DOHH2 (cell line): Measurements from ENCODE around the gene KLHL18.
"Not testable (repeated sequence)": the region's sequence is repeated elsewhere in the genome, so short reads cannot be mapped to it uniquely, and the experiment has no call there.

ENCODE experiments used
- H3F3A ChIP-seq: fragments of 200-600 bp; sonication (generic), shearing (Covaris generic); 2 replicates; pipeline ENCODE4 v1.6.0; 2016; ENCODE audit warnings: antibody characterized with exemption, mild to moderate bottlenecking; ENCODE audit not compliant: control insufficient read depth, insufficient read depth
- H3K27ac ChIP-seq: fragments of 200-600 bp; sonication (generic); 2 replicates; pipeline ENCODE4 v1.5.1; 2014; ENCODE audit warnings: low read depth, mild to moderate bottlenecking, low read length, moderate library complexity
- H3K27me3 ChIP-seq: fragments of 200-600 bp; sonication (generic); 2 replicates; pipeline ENCODE4 v1.6.1; 2014; ENCODE audit warnings: mild to moderate bottlenecking, low read length, mixed read lengths; ENCODE audit not compliant: control insufficient read depth
- H3K36me3 ChIP-seq: fragments of 200-600 bp; sonication (generic); 2 replicates; pipeline ENCODE4 v1.6.1; 2014; ENCODE audit warnings: mild to moderate bottlenecking, low read length, moderate library complexity, mixed read lengths; ENCODE audit not compliant: control insufficient read depth
- H3K4me1 ChIP-seq: fragments of 200-600 bp; sonication (generic); 2 replicates; pipeline ENCODE4 v1.6.1; 2014; ENCODE audit warnings: mild to moderate bottlenecking, low read length, mixed read lengths; ENCODE audit not compliant: control insufficient read depth
- H3K4me2 ChIP-seq: fragments of 200-600 bp; sonication (generic); 2 replicates; pipeline ENCODE4 v1.6.0; 2014; ENCODE audit warnings: mild to moderate bottlenecking, low read length, moderate library complexity
- H3K4me3 ChIP-seq: fragments of 200-600 bp; sonication (generic); 2 replicates; pipeline ENCODE4 v1.5.1; 2014; ENCODE audit warnings: mild to moderate bottlenecking, low read length, mixed read lengths
- H3K79me2 ChIP-seq: fragments of 200-600 bp; sonication (generic); 2 replicates; pipeline ENCODE4 v1.6.1; 2014; ENCODE audit warnings: mild to moderate bottlenecking, low read length, mixed read lengths; ENCODE audit not compliant: control insufficient read depth
- H3K9me2 ChIP-seq: fragments of 200-600 bp; sonication (generic); replicated peaks from 2 replicates; pipeline ENCODE4 v1.6.1; 2014; ENCODE audit warnings: mild to moderate bottlenecking, low read length, mixed read lengths; ENCODE audit not compliant: control insufficient read depth
- H3K9me3 ChIP-seq: fragments of 200-600 bp; sonication (generic); 2 replicates; pipeline ENCODE4 v1.6.1; 2014; ENCODE audit warnings: antibody characterized with exemption, low read length, mixed read lengths; ENCODE audit not compliant: control insufficient read depth, insufficient read depth
- H4K20me1 ChIP-seq: fragments of 200-600 bp; sonication (generic); 2 replicates; pipeline ENCODE4 v1.6.0; 2014; ENCODE audit warnings: low read depth, mild to moderate bottlenecking, antibody characterized with exemption, low read length, moderate library complexity; ENCODE audit not compliant: control insufficient read depth, insufficient read depth
- EZH2phosphoT487 ChIP-seq: fragments of 200-600 bp; sonication (generic); IDR thresholded peaks from 2 replicates; pipeline ENCODE4 v1.6.1; 2017; ENCODE audit warnings: borderline replicate concordance, mild to moderate bottlenecking, antibody characterized with exemption, low read length, moderate library complexity, mixed read lengths
- TF ChIP-seq, protein P1 (sequence below): fragments of 200-600 bp; sonication (generic); IDR thresholded peaks from one replicate; pipeline ENCODE4 v1.5.1; 2014; ENCODE audit warnings: antibody characterized with exemption, mild to moderate bottlenecking, low read depth, low read length; ENCODE audit not compliant: poor library complexity, severe bottlenecking

Gene KLHL18

DNA sequence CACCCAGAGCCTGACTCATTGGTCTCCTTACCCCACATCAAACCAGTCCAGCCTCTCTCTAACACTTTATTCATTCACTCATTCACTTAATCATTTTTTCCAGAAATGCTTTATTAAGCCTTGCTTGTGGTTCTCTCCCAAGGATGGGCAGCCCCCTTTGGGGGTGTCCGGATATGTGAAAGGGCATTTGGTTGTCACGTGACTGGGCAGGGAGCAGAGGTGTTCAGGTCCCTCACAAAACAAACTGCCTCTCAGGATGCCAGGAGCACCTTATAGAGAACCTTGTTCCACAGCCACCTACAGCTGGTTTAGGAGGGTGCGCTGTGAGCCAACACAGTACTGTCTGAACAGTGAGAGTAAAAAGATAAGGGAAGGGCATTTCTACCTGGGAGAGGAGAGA is 72.3 kb downstream of the KLHL18 start:
- Histone ChIP-seq H3K4me2 (no peak overlapping the region), H3K36me3 (no peaks in the 10 kb centered on the region), H3K27ac (no peak overlapping the region), H3K9me3 (peaks cover 9% of the 10 kb centered on the region), H3F3A (peaks cover 2% of the 10 kb centered on the region; the same call in 1 of the 2 replicates), H3K79me2 (no peaks in the 10 kb centered on the region), H4K20me1 (no peaks in the 10 kb centered on the region), H3K4me3 (no peak overlapping the region), H3K4me1 (no peaks in the 10 kb centered on the region), H3K27me3 (no peaks in the 10 kb centered on the region), H3K9me2 (no peaks in the 10 kb centered on the region)
- no peak for TF ChIP-seq EZH2phosphoT487
- TF ChIP-seq, protein P1, sequence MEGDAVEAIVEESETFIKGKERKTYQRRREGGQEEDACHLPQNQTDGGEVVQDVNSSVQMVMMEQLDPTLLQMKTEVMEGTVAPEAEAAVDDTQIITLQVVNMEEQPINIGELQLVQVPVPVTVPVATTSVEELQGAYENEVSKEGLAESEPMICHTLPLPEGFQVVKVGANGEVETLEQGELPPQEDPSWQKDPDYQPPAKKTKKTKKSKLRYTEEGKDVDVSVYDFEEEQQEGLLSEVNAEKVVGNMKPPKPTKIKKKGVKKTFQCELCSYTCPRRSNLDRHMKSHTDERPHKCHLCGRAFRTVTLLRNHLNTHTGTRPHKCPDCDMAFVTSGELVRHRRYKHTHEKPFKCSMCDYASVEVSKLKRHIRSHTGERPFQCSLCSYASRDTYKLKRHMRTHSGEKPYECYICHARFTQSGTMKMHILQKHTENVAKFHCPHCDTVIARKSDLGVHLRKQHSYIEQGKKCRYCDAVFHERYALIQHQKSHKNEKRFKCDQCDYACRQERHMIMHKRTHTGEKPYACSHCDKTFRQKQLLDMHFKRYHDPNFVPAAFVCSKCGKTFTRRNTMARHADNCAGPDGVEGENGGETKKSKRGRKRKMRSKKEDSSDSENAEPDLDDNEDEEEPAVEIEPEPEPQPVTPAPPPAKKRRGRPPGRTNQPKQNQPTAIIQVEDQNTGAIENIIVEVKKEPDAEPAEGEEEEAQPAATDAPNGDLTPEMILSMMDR = no peak

DNA sequence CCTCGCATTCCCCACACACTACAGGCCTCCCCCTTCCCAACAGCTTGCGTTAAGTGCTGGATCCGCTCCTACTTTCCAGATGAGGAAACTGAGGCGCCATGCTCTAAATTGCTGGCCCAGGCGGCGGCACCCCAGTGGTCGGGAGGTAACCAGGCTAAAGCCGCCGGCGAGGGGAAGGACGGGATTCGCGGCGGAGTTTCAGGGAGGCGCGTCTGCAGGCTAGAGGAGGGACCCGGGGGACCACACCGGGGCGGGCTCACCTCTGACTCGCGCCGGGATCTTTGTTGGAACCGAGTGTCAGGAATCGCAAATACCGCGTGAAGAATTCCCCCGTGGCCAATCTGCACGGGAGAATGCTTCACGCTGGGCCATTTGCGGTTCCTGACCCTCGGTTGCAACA is 73.5 kb downstream of the KLHL18 start:
- H3K4me1 ChIP-seq = no peaks in the 10 kb centered on the region
- H3K79me2 ChIP-seq = no peaks in the 10 kb centered on the region
- peaks cover 12% of the 10 kb centered on the region for H3K9me3 ChIP-seq
- no peak overlapping the region for H3K27ac ChIP-seq
- H3K9me2 ChIP-seq = no peaks in the 10 kb centered on the region
- H3F3A ChIP-seq = no peaks in the 10 kb centered on the region
- no peak for TF ChIP-seq EZH2phosphoT487
- TF ChIP-seq, protein P1 = no peak
- no peaks in the 10 kb centered on the region for H3K36me3 ChIP-seq
- no peaks in the 10 kb centered on the region for H3K27me3 ChIP-seq
- no peak overlapping the region for H3K4me2 ChIP-seq
- H4K20me1 ChIP-seq = no peaks in the 10 kb centered on the region
- H3K4me3 ChIP-seq = no peak overlapping the region

DNA sequence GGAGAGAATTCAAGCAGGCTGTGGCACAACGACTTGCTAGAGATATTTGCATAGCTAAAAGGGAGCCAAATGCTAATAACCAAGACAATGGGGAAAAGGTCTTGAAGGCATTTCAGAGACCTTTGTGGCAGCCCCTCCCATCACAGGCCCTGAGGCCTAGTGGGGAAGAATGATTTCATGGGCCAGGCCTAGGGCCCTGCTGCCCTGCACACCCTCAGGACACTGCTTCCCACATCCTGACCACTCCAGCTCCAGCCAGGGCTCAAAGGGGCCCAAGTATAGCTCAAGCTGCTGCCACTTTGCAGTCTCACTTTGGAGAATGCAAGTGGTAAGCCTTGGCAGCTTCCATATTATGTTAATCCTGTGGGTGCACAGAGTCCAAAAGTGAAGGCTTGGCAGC is 76.6 kb downstream of the KLHL18 start:
- Histone ChIP-seq H3K79me2 (no peaks in the 10 kb centered on the region), H3F3A (no peaks in the 10 kb centered on the region), H3K9me3 (peaks cover 16% of the 10 kb centered on the region), H3K27ac (no peak overlapping the region), H4K20me1 (no peaks in the 10 kb centered on the region), H3K36me3 (no peaks in the 10 kb centered on the region; the same call in 1 of the 2 replicates), H3K4me1 (peaks cover 12% of the 10 kb centered on the region), H3K4me2 (no peak overlapping the region), H3K27me3 (no peaks in the 10 kb centered on the region), H3K4me3 (no peak overlapping the region), H3K9me2 (no peaks in the 10 kb centered on the region)
- TF ChIP-seq EZH2phosphoT487 = no peak
- TF ChIP-seq, protein P1 = no peak

DNA sequence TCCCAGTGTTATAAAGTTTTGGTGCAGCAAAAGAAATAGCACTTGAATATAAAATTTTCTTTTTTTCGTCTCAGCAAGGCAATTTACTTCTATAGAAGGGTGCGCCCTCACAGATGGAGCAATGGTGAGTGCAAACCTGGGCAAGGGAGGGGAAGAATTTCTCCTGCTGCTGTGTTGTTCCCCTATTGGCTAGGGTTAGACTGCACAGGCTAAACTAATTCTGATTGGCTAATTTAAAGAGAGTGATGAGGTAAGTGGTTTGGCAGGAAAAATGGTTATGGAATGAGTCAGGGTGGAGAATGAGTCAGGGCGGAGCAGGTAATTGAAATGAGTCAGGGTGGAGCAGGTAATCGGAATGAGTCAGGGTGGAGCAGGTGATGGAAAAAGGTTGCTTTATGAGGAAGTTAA is 77.4 kb downstream of the KLHL18 start:
- H3K4me2 ChIP-seq, H3K4me3 ChIP-seq, H3K36me3 ChIP-seq, H3K27ac ChIP-seq, H3K79me2 ChIP-seq, H3K9me2 ChIP-seq, H3K27me3 ChIP-seq, H3F3A ChIP-seq, H4K20me1 ChIP-seq: not testable (repeated sequence)
- peaks cover 16% of the 10 kb centered on the region for H3K9me3 ChIP-seq
- peaks cover 12% of the 10 kb centered on the region for H3K4me1 ChIP-seq
